Gastroesophageal sphincter (tissue), 3 donors: ENCODE data around the gene BAG3.

Experiments
- CTCF ChIP-seq, 4 experiments: fragments of 200-600 bp in 2 of 4; fragments of 450-650 bp in 2 of 4; sonication (generic) in 1 of 4; IDR thresholded peaks; one replicate each; pipeline ENCODE4 v1.5.1; 2017 to 2019; ENCODE audit warnings: antibody characterized with exemption in 4 of 4, mild to moderate bottlenecking in 2 of 4, moderate library complexity in 2 of 4
- EP300 ChIP-seq: sonication (generic); formaldehyde crosslinking; IDR thresholded peaks from one replicate; pipeline ENCODE4 v1.6.1; 2017; ENCODE audit warnings: antibody characterized with exemption, mild to moderate bottlenecking
- POLR2A ChIP-seq, 2 donors: fragments of 450-650 bp; IDR thresholded peaks; one replicate each; pipeline ENCODE4 v1.6.1; 2017; ENCODE audit warnings: antibody characterized with exemption in 2 of 2, mild to moderate bottlenecking in 2 of 2, moderate library complexity in 1 of 2
- POLR2AphosphoS5 ChIP-seq: sonication (generic); formaldehyde crosslinking; IDR thresholded peaks from one replicate; pipeline ENCODE4 v1.6.1; 2017; ENCODE audit warnings: antibody characterized with exemption

GRCh38 chr10:119644205-119644814 is 6.9 kb upstream of the BAG3 start:
- TF ChIP-seq POLR2A (IDR thresholded peaks at IDR 0.05) (no peak), CTCF (IDR thresholded peaks at IDR 0.05) (no peak), EP300 (no peak), POLR2AphosphoS5 (no peak)
